GM19438 (cell line): ENCODE results near the gene BCL3.
"Not testable (repeated sequence)": the region's sequence is repeated elsewhere in the genome, so short reads cannot be mapped to it uniquely, and the experiment has no call there.

Experiments used
- ATAC-seq: cut with Tn5 transposase; IDR thresholded peaks from one replicate; pipeline ENCODE4 v1.9.1; 2021; ENCODE audit warnings: low read depth; ENCODE audit not compliant: unreplicated experiment

The BCL3 gene, protein sequence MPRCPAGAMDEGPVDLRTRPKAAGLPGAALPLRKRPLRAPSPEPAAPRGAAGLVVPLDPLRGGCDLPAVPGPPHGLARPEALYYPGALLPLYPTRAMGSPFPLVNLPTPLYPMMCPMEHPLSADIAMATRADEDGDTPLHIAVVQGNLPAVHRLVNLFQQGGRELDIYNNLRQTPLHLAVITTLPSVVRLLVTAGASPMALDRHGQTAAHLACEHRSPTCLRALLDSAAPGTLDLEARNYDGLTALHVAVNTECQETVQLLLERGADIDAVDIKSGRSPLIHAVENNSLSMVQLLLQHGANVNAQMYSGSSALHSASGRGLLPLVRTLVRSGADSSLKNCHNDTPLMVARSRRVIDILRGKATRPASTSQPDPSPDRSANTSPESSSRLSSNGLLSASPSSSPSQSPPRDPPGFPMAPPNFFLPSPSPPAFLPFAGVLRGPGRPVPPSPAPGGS

DNA sequence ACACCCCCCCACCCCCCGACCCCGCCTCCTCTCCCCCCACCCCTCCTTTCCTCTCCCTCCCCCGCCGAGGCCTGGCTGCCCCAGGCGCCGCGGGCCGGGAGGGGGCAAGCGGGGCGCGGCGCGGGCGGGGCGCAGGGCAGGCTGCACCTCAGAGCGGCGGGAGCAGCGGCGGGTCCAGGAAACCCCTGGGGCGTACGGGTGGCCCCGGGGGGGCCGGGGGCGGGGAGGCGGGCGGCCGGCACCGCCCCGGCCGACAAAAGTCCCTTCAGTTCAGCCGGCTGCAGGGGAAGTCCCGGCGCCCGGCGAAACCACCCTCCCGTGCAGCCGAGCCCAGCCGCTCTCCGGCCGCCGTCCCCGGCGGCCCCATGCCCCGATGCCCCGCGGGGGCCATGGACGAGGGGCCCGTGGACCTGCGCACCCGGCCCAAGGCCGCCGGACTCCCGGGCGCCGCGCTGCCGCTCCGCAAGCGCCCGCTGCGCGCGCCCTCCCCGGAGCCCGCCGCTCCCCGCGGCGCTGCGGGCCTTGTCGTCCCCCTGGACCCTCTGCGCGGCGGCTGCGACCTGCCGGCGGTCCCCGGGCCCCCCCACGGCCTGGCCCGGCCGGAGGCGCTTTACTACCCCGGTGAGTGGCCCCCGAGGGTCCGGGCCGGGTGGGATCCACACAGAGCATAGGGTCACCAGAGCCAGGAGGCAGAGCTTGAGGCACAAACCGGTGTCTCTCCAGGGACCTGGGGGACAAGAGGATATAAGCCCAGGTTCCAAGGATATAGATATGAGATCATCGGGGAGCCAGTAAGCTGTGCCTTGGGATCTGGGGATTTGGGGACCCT lies at the start of gene BCL3:
TSS of gene BCL3 (plus strand) at position 283 of the 829 bp plus-strand sequence. CDS start at position 366, 83 bp downstream.
- no peak for ATAC-seq

DNA sequence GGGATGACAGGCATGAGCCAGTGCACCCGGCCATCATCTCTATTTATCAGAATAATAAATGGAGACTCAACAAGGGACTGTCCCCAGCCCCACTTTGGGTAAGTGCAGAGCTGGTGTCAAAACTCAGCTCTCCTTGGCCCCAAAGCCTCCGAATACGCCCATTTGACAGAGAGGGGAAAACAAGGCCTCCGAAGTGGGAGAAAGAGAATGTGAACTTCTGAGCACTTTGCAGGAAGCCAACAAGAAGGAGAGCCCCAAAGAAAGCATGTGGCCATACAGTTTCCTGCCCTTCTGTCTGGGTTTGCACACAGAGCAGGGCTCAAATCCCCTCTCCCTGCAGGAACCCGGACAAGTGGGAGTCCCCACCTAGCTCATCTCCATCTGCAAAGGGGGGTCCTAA lies 48.0 kb upstream of the BCL3 start:
- ATAC-seq = no peak

DNA sequence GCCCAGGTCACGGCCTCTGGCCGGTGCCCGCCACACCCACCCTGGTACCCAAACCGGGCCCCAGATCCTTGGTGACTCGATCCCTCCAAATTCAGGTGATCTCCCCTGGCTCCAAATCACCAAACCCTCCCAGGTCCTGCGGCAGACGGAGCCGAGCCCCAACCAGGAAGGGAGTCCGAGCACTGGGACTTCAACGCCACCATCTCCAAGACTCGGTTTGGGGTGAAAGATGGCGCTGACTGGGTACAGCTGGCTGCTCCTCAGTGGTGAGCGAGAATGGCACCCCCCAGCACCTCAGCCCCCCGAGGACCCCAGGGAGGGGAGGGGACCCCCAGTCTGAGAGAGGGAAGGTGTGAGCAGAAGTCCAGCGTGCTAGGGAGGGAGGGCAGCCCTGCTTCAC lies 47.3 kb upstream of the BCL3 start:
- no peak for ATAC-seq

DNA sequence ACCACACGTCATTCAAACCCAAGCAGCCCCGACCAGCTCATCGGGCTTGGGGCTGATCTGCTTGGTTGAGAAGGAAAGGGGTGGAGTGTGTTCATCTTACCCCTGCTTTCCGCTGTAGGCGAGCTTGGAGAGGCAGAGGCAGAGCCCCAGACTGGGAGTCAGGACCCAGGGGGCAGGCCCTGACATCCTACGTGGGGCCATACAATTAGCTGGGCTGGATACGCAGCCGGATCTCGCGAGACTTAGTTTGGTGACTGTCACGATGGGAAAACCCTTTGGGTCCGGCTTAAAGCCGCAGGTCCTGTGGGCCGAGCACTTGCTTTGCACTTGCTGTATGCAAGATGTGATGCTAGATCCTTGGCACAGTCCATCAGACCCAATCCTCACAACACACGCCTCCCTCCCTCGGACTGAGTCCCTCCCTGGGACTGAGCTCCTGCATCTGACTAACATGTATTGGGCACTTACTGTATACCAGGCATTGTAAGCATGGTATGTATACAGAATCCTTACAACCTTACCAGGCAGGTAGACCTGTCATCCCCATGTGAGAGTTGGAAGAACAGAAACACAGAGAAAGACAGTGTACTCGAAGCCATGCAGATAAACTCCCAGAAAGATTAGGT lies 45.8 kb upstream of the BCL3 start:
- no peak for ATAC-seq

DNA sequence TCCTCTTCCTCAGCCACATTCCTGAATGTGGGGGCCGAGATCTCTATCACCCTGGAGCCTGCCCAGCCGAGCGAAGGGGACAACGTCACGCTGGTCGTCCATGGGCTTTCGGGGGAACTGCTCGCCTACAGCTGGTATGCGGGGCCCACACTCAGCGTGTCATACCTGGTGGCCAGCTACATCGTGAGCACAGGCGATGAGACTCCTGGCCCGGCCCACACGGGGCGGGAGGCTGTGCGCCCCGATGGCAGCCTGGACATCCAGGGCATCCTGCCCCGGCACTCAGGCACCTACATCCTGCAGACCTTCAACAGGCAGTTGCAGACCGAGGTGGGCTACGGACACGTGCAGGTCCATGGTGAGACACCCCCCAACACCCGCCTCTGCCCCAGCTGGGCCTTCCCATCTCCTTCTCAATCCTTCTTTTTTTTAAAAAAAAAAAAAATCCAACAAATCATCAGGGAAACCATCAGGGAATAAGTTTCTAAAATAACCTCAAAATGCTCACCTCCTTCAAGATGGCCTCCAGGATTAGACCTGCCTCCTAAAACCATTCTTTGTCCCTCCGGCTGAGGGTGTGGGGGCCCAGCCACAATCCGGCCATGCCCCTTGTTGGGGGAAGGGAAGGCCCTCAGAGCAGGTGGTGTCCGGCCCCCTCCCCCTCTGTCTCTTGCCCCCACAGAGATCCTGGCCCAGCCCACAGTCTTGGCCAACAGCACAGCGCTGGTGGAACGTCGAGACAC lies 45.0 kb upstream of the BCL3 start:
- no peak for ATAC-seq

DNA sequence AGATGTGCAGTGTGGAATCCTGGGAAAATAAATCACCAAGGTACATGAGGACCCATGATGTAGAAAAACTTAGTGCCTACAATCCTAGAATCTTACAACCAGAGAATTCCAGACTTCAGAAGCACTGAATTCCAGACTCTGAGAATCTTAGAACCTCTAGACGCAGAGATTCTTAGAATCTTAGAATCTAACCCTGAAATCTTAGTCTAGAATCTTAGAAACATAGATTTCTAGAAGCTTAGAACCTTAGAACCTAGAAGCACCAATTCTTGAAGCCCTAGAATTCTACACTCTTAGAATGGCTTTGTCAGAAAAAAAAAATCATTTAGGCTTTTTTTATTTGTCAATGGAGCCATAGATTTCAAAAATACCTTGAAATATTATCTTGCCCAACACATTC lies 43.5 kb upstream of the BCL3 start:
- no peak for ATAC-seq

DNA sequence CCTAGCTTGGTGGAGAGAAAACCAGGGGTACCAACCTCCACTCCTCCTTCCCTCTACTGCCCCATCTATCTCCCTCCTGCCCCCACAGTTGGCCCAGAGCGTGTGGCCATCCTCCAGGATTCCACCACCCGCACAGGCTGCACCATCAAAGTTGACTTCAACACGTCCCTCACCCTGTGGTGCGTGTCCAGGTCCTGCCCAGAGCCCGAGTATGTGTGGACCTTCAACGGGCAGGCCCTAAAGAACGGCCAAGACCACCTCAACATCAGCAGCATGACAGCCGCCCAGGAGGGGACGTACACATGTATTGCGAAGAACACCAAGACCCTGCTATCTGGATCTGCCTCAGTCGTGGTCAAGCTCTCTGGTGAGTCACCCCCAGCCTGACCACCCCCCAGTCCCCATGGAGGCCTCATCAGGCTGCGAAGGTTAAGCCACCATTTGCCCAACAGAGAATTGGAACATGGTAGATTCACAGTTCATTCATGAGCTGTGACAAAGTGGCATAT lies 43.0 kb upstream of the BCL3 start:
- no peak for ATAC-seq

DNA sequence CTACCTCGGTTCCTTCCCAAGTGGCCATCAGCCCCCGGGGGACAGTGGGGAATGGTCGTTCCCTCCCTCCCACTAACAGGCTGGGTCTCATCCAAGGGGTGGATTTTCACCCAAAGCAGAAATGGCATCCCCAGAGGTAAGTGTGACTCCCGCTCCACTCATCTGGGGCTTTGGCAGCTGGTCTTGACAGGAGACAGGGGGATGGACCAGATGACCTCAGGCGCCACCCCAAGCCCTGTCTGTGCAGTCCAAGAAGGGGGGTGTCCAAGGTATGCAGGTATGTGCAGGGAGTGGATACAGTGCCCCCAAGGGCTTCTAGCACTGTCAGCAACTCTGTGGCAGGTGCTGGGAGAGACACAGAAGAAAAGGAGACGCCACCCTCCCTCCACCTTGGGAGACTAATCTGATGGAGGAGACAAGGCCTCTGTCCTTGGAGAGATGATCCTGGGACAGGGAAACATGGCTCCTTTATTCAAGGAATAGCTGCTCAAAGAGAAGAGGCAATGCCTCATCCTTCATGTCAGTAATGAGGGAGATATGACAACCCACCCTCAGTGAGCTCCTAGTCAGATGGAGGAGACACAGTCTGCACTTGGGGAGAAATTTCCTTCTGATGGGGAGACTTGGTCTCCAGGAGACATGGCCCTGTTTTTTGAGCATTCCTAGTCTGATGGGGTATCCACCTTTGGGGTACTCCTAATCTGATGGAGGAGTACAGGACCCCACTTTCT lies 41.8 kb upstream of the BCL3 start:
- no peak for ATAC-seq

DNA sequence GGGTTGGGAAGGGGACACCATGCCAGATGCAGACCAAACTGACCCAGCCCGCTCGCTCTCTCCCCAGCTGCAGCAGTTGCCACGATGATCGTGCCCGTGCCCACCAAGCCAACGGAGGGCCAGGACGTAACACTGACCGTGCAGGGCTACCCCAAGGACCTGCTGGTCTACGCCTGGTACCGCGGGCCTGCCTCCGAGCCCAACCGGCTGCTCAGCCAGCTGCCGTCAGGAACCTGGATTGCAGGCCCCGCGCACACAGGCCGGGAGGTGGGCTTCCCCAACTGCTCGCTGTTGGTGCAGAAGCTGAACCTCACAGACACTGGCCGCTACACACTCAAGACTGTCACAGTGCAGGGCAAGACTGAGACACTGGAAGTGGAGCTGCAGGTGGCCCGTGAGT lies 40.7 kb upstream of the BCL3 start:
- ATAC-seq = no peak

DNA sequence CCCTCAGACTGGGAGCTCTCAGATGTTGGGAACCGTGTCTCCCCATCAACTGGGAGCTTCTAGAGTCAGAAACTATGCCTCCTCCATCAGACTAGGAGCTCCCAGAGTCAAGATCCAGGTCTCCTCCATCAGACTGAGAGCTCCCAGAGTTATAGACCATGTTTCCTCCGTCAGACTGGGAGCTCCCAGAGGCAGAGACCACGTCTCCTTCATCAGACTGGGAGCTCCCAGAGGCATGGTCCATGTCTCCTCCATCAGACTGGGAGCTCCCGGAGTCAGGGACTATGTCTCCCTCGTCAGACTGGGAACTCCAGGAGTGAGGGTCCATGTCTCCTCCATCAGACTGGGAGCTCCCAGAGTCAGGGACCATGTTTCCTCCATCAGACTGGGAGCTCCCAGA lies 39.6 kb upstream of the BCL3 start:
- no peak for ATAC-seq

DNA sequence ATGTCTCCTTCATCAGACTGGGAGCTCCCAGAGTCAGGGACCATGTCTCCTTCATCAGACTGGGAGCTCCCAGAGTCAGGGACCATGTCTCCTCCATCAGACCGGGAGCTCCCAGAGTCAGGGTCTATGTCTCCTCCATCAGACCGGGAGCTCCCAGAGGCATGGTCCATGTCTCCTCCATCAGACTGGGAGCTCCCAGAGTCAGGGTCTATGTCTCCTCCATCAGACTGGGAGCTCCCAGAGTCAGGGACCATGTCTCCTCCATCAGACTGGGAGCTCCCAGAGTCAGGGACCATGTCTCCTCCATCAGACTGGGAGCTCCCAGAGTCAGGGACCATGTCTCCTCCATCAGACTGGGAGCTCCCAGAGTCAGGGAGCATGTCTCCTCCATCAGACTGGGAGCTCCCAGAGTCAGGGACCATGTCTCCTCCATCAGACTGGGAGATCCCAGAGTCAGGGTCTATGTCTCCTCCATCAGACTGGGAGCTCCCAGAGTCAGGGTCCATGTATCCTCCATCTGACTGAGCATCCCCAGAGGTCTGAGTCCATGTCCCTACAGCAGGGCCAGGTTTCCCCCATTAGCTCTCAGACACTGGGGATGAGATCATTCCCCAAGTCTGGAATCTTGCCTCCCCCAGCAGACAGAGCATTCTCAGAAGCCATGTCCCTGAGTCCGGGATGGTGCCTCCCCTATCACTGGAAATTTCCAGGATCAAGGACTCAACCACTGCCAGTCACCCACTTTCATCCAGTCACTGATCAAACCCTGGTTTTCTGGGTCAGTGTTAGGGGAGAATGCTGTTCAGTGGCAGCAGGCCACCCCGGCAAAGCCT lies 38.9 kb upstream of the BCL3 start:
- ATAC-seq = not testable (repeated sequence)

DNA sequence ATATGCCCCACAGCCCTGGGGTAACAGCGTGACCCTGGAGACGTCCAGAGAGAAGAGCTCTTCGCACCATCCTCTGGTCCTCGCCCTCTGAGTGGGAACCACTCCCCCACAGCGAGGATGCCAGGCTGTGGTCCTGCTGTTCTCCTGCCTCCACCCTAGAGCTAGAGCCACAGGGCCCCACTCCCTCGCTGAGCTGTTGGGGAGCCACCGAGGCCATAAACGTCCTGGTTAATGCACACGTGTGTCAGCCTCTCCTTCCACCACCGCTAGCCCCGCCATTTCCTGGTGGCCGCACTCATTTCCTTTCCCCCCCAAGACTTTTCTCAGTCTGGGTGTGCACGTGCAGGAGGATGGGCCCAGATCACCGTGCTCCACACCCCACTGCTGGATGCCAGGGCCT lies 38.0 kb upstream of the BCL3 start:
- no peak for ATAC-seq

DNA sequence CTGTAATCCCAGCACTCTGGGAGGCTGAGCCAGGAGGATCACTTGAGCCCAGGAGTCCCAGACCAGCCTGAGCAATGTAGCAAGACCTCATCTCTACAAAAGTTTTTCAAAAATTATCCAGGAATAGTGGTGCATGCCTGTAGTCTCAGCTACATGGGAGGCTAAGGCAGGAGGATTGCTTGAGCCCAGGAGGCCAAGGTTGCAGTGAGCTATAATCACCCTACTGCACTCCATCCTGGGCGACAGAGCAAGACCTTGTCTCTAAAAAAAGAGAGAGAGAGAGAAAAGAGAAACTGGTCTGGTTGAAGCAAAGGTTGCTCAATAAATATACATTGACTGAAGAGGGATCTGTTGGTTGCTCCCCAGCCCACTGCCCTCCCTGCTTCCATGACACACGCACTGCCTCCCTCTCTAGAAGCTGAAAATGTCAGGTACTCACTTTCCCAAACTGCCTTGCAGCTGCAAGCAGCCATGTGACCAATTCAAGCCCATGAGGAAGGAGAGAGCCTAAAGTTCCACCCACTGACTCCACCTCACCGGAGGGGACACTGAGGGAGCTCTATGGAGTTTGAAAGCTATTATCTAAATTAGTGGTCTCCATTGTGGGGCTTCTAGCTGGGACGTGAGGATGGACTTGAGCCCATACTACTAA lies 35.5 kb upstream of the BCL3 start:
- ATAC-seq = no peak

DNA sequence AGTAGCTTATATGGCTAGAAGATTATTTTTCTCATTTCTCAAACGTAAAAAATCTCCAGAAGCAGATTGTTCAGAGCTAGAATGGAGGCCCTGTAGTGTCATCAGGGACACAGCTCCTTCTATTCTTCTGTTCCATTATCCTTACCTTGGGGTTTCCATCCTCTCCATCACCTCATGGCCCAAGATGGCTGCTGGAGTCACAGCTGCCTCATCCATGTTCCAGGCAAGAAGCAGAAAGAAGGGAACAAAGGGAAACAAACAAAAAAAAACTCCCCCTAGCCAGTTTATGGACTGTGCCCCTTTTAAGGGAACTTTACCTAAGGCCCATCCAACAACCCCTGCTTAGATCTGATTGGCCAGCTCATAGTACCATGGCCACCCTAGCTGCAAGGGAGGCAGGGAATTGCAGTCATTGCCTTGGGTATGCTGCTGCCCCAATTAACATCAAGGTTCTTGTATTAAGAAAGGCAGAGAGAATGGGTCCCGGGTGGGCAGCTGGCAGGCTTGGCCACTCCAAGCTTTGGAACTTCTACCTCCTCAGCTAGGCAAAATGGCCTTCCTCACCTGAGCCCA lies 33.8 kb upstream of the BCL3 start:
- no peak for ATAC-seq

DNA sequence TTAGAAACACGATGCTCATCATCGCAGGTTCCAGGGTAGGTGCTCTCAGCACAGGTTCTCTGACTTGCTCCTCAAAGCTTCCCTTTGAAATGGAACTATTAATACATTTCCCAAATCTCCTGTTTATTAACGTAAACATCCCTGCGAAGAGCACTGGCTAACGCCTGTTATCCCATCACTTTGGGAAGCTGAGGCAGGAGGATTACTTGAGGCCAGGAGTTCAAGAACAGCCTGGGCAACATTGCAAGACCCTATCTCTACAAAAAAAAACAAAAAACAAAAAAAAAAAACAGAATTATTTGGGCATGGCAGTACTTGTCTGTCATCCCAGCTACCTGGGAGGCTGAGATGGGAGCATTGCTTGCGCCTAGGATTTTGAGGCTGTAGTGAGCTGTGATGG lies 30.9 kb upstream of the BCL3 start:
- no peak for ATAC-seq

DNA sequence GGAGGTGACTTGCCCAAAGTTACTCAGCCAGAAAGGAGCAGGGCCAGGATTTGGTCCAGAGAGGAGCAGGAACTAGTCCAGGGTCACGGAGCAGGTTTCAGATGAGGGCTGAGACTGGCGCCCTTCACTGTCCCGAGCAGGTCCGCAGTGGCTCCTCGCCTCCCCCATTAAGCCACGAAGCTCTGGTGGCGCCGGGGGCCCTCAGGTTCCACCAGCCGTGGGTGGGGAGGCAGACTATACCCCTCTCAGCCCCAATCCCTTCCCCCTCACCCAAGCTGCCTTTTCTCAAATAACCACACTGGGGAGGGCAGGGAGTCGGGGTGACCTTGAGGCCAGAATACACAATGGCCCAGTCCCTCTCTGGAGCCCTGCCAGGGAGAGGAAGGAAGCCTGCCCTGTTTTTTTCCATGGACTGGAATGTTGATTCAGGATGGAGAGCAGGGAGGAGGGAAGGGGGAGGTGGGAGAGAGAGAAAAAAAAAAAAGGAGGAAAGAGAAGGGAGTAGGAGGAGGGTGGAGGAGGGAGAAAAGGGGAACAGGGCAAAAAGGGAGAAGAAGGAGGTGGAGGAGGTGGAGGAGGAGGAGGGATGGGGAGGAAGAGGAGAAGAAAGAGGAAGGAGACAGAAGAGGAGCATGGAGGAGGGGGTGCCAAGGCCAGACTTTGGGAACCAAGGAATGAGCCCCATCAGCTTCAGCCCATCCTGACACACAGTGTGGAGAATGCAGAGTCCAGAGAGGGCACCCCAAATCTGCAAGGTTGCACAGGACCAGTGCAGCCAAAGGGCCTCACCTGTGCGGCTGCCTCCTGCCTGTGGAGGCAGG lies 29.9 kb upstream of the BCL3 start:
- ATAC-seq = no peak

DNA sequence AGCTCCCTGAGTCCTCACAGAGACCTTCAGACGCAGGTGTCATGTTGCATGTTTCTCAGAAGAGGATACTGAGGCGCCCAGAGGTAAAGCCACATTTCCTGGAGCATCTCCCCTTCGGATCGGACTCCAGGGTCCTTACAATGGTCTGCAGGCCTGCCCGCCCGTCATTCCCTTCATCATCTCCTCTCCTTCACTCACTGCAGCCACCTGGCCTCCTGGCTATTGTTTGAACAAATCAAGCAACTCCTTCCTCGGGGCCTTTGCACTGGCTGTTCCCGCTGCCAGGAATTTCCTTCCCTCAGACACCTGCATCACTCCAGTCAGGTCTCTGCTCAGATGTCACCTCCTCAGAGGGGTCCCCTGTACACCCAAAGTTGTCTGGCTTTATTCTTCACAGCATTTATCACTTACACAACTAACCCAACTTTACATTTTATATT lies 29.2 kb upstream of the BCL3 start:
- ATAC-seq = no peak
